GM13976 (cell line): ENCODE results near the gene IFT20.

Source experiments
- DNase-seq: peaks from one replicate; pipeline ENCODE4 v3.0.0; 2012; ENCODE audit warnings: low spot score
- CTCF ChIP-seq: IDR thresholded peaks from 2 replicates; pipeline ENCODE4 v1.5.1; 2012; ENCODE audit warnings: borderline replicate concordance, mild to moderate bottlenecking; ENCODE audit not compliant: insufficient read depth; ENCODE audit errors: extremely low read depth, missing control alignments, control extremely low read depth
- in situ Hi-C: fragments of 300-500 bp; cut with MboI; formaldehyde crosslinking; loops from one replicate; pipeline ENCODE4 v1.12.0; 2022; ENCODE audit warnings: low sequenced_read_pairs, mixed read lengths, inconsistent platforms; ENCODE audit not compliant: unreplicated experiment

Gene IFT20

DNA sequence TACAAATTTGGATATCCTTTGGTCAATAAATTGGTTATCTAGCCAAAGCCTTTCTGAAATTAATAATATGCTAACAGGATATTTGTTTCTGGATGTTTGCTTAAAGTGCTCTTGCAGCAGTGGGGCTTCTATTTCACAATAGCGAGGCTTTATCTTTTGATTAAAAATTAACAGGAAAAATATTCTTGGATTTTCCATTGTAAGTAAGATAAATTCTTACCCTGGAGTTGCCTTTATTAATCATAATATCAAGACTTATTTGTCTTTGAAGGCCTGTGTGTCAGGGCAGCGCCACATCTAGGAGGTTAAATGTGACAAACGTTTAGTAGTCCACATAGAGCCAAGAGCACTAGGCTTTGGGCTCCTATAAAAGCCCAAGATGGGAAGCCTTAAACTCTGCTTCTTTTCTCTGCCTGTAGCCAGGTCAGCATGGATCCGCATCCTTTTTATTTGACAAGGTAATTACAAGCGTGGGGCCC, 11.0 kb downstream of the IFT20 start:
- no peak for DNase-seq
- in situ Hi-C loops = no loop called here
- no peak for TF ChIP-seq CTCF

GRCh38 chr17:28320215-28321061, 14.8 kb downstream of the IFT20 start:
- no peak for DNase-seq
- no peak for TF ChIP-seq CTCF
- in situ Hi-C loops = no loop called here

DNA sequence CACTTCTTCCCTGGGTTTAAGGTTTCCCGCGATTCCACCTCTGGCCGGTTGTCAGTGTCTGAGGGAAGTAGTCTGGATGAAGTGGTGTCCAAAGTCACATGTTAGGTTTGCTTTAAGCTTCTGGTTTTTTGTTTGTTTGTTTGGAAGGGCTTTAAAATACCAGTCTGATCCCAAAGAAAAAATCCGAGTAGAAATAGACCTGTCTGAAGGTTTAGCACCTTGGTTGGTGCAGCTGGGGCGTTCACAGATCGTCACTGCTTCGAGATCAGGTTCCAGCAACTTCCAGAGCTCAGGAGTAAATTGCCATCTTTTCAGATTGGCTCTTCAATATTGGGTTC, 15.7 kb downstream of the IFT20 start:
- TF ChIP-seq CTCF = no peak
- DNase-seq = no peak
- in situ Hi-C loops = no loop called here

DNA sequence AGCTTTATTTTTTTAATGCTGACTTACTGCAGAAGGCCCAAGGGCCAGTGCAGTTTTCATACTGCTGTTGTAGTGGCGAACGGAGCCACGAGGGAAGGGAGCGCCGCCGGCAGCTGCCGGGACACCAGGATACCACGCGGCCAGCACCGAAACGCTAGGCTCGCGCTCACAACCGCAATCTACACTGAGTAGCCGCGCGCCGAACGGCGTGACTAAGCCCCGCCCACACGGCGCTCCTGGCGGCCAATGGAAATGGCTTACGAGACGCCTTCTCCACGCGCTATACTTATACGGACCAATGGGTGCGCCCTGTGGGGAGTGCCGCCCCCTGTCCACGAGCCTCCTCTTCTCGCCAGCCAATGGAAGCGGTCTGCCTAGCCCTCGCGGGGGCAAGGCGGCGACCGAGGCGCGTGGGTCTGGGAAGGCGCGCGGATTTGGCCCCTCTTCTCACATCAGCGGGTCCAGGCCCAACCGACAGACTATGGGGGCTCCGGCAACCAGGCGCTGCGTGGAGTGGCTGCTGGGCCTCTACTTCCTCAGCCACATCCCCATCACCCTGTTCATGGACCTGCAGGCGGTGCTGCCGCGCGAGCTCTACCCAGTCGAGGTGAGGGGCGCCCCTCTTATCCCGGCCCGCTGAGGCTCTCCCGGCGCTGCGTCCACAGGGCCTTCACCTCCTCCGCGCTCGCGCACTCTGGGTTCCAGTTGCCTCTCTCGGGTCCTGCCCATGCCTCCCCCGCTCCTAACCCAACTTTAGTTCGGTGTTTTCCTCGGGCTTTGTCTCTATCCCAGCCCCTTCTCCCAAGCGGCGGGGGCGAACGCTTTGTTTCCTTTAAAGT, 16.3 kb downstream of the IFT20 start, which contains the start of gene TMEM97:
Gene TMEM97 (plus strand): TSS at position 442 of the 839 bp plus-strand sequence. CDS start 40 bp downstream, at position 482.
- no peak for TF ChIP-seq CTCF
- peak; percentile 98 for DNase-seq
- in situ Hi-C loops = no loop called here

DNA sequence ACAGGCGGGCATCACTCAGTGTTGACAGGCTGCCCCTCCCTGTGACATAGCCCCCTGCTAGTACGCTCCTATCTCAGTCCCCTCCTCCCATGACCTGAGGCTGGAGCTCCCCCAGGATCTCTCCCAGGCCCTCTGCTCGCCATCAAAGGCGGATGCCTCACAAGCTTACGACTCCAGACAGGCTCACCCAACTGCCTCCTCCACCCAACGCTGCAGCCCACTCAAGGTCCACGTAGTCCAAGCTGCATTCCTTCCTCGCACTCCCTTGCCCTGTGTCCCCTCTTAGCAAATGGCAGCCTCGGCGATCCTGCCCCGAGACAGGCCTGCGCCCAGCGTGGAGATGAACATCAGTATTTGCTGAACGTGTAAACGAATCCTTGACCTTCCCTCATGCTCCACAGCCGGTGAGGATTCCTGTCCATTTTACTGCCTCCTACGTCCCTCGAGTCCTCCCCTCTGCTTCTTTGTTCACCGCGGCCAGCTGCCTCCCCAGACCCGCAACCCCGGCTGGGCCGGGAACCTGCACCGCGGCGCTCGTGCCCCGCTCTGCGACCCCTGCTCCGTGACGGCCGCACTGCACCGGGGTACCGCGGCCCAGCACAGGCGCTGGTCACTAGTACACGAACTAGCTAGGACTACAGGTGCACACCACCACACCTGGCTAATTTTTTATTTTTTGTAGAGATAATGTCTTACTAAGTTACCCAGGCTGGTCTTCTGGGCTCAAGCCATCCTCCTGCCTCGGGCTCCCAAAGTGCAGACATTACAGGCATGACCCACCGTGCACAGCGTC, 17.1 kb downstream of the IFT20 start:
- in situ Hi-C loops = no loop called here
- DNase-seq = no peak
- TF ChIP-seq CTCF = no peak
